ENCODE measurements around the gene REXO1.

Gene REXO1

GRCh38 chr19:1783874-1784273 lies 64.4 kb downstream of the REXO1 start:
- no peak for DNase-seq

GRCh38 chr19:1783354-1783753 lies 64.9 kb downstream of the REXO1 start:
- DNase-seq: no peak

DNA sequence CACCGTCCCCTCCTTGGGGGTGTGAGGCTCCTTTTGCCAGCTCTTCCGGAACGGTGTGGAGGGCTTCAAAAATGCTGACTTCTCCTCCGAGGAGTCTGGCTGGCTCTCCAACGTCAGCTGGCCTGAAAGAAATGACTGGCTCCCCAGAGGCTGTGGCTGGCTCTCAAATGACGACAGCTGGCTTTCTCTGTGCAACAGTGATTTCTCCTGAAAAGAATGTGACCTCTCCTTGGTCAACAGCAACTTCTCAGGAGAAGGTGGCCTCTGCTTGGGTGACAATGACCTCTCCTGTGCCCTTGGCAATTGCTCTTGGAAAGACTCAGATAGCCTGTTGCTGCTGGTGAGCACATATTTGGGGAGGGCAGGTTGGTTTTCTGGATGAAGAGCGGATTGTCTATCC lies 65.8 kb downstream of the REXO1 start:
- DNase-seq: no peak

- DNase-seq: no peak
These were observed 67.9 kb downstream of the REXO1 start for GRCh38 chr19:1780272-1780958.

DNA sequence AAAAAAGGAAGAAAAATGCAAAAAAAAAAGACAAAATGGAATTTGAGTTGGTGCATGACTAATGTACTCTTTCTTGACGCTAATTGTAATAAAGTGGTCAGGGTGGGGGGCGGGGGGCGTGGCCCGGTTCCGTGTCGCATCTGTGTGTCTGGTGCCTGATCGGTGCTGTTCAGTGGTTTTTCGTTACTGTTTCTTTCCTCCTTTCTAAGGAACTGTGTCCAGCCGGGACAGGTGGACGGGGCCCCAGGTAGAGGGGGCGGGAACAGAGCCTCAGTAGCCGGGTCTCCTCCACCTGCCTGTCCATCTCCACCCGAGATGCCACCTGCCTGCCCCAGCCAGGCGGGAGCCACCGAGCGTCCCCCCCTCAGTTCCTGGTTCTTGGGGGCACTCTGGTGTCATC lies 68.7 kb downstream of the REXO1 start:
- DNase-seq: no peak

GRCh38 chr19:1777149-1777548 lies 71.1 kb downstream of the REXO1 start:
- DNase-seq: no peak

DNA sequence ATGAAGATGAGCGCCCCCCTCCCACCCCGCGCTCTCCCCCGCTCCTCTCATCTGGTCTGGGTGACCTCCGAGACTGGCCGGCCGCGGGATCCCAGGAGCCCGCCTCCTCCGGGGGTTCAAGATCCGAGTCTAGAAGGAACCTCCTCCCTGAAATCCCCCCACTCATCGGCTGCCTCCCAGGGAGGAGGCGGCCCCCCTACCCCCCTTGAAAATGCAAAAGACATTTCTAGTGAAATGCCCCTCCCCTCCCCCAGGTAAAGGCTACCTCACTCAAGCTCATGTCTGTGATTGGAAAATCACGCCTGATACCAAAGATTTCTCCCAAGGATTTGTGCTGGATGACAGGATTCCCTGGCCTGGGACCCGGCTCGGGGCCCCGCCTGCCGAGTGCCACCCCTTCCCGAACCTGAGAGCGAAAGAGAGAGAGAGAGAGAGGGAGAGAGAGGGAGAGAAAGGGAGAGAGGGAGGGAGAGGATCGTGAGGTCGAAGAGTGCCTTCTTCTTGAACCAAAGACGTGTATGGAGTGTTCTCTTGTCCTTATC lies 71.6 kb downstream of the REXO1 start:
- no peak for DNase-seq

DNA sequence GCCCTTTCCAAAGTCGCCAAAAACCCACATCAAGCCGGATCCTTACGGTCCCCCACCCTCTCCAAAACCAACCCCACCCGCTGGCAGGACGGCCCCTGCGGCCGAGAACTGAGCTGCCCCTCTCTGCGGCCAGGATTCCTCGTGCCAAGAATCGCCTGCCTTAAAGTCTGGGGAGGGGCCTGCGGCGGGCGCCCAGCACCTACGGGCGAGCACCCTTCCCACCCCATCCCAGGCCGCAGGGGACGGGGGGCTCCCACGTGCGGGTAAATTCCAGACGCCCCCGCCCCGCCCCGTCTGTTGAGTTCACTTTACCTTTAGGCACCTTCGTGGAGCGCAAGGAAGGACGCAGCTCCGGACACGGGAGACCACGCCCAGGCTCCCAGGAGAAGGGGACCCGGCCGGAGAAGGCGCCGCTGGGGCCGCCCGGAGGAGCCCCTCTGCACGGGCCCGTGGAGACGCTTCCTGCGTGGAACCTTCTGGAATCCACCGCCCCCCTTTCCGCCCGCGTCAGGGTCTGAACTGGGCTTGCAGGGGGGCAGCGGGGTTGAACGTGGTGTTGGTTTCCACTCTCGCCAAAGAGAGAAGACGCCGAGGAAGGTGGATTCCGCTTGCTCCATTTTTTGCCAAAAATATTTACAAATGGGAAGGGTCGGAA lies 72.2 kb downstream of the REXO1 start:
- no peak for DNase-seq

GRCh38 chr19:1774989-1775772 lies 73.1 kb downstream of the REXO1 start:
- no peak for DNase-seq

GRCh38 chr19:1773184-1773583 lies 75.1 kb downstream of the REXO1 start:
- no peak for DNase-seq

- DNase-seq: no peak
These were observed 77.3 kb downstream of the REXO1 start for GRCh38 chr19:1770866-1771576.

DNA sequence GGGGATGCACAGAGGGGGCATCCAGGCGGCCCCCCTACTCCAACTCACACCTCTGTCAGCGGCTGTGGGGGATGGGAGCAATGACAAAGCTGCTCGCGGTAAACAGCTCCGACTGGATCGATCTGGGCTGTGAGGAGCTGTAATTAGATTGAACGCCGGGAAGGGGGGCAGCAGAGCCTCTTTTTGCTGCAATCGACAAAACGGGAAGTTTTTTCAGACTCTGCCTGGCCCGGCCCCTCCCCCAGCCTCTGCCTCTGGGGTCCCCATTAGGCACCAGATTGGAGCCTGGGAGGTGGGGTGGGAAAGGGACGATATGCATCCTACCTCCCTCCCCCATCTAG lies 78.7 kb downstream of the REXO1 start:
- no peak for DNase-seq

DNA sequence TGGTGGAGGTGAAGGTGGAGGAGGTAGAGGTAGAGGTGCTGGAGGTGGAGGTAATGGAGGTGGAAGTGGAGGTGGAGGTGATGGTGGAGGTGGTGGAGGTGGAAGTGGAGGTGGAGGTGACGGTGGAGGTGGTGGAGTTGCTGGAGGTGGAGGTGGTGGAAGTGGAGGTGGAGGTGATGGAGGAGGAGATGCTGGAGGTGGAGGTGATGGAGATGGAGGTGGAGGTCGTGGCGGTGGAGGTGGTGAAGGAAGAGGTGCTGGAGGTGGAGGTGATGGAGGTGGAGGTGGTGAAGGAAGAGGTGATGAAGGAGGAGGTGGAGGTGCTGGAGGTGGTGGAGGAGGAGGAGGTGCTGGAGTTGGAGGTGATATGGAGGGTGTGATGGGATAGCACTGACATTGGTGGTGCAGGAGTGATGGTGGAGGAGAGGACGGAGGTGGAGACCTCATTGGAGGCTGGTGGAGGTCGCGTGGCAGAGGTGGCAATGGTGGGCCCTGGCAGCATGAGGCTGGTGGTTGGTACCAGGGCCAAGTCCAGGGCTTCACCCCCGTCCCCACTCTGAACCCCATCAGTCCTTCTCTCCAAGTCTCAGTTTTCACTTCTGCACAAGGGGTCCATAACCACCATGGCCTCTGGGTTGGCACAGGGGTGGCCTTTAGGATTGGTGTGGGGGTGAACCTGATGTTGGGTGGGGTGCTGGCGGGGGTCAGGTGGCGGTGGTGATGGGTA lies 79.2 kb downstream of the REXO1 start:
- DNase-seq: no peak

DNA sequence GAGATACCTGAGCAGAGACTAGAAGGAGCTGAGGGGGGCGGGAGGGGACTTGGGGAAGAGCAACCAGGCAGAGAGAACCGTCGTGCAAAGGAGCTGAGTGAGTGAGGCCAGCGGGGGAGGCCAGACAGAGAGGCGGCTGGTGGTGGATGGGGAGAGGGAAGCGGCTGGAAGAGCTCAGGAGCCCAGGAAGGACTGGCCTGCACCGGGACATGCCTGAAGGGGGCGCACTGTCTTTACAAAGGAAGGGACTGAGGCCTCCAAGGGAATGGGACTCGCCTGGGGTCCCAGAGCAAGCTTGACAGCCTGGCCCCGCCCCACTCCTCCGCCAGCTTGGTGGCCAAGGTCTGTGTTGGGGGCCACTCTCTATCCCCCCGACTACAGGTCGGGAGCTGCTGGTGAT lies 80.0 kb downstream of the REXO1 start:
- no peak for DNase-seq

GRCh38 chr19:1767464-1767933 lies 80.8 kb downstream of the REXO1 start:
- DNase-seq: peak; percentile 69

DNA sequence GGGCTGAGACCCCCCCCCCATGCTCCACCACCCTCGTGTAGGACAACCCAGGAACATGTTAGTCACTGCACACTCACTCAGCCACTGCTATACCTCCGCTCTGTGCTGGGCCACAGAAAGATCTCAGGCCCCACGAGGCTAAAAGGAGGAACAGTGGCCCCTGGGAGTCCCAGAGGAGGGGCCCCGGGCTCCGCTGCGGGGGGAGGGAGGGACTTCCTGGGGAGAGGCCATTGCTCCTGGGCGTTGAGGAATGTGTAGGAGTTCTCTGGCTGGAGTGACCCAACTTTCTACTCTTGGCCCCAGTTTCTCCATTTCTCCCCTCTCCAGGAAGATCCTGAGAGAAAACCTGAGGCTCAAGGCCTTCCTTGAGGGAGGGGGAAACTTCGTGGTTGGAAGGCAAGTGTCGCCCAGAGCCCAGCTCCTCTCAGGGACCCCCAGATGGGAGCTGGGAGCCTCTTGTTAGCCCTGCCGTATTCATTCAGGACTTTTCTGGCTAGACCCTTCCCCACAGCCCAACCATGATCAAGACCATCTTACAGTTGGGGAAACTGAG lies 81.4 kb downstream of the REXO1 start:
- DNase-seq: no peak

- no peak for DNase-seq
These were observed 82.1 kb downstream of the REXO1 start for GRCh38 chr19:1765904-1766799.
